HG03469 (cell line): Measurements from ENCODE around the gene PI4K2B.
A peak's percentile ranks its signal among the peaks of the same experiment; 100 is the strongest.
"Not testable (repeated sequence)": the region's sequence is repeated elsewhere in the genome, so short reads cannot be mapped to it uniquely, and the experiment has no call there.

Experiments
- ATAC-seq: cut with Tn5 transposase; IDR thresholded peaks from one replicate; pipeline ENCODE4 v1.9.1; 2021; ENCODE audit warnings: mild to moderate bottlenecking, moderate library complexity, moderate number of reproducible peaks; ENCODE audit not compliant: unreplicated experiment

The PI4K2B gene

GRCh38 chr4:25240754-25241210 lies 6.9 kb downstream of the PI4K2B start:
- ATAC-seq: peak; percentile 56

- ATAC-seq: not testable (repeated sequence)
Measured at GRCh38 chr4:25242195-25242594, 8.4 kb downstream of the PI4K2B start.

- ATAC-seq: no peak
Measured at GRCh38 chr4:25245181-25245580, 11.3 kb downstream of the PI4K2B start.

DNA sequence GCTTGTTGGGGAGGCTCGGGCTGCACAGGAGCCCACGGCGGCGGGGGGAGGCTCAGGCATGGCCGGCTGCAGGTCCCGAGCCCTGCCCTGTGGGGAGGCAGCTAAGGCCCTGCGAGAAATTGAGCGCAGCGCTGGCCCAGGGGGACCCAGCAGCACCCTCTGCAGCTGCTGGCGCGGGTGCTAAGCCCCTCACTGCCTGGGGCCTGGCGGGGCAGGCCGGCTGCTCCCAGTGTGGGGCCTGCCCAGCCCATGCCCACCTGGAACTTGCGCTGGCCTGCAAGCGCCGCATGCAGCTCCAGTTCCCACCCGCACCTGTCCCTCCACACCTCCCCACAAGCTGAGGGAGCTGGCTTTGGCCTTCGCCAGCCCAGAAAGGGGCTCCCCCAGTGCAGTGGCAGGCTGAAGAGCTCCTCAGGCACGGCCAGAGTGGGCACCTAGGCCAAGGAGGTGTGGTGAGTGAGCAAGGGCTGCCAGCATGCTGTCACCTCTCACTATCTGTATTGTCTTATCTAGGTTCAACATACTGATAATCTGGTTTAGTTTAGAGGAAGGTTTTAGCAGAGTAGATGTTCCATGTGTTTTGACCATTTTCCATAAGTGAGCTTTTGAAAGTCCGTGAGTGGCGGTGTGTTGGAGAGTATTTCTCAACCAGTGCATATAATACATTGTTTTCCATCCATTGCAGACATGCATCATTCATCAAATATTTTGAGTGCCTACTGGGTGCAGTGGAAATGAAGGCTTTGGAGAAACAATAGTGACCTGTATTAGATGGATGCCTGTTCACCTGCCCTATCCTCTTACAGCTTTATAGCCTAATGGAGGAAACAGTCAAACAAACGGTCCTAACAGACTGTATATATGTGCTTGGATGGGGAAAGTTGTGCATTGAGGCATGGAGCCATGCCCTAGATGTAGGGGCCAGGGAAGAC lies 13.1 kb downstream of the PI4K2B start:
- ATAC-seq: no peak

GRCh38 chr4:25248875-25249274 lies 15.0 kb downstream of the PI4K2B start:
- not testable (repeated sequence) for ATAC-seq

GRCh38 chr4:25249494-25249893 lies 15.7 kb downstream of the PI4K2B start:
- ATAC-seq: not testable (repeated sequence)

GRCh38 chr4:25252230-25253070 lies 18.6 kb downstream of the PI4K2B start:
- no peak for ATAC-seq

DNA sequence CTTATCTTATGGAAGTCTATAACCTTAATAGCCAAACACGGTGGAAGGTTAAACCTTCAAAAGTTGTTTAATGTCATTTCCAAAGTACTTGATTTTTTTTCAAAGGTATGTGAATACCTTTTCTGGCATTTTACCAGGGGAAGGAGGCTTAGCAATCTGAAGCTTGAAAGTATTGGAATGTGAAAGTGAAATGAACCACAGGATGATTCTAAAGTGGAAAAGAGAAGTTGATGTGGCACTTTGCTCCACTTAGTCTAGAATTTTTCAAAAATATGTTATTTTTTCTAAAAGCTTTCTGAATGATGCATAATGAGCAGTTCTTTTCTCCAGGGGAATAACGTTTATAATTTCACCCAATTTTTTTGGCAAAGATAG lies 19.2 kb downstream of the PI4K2B start:
- ATAC-seq: no peak

GRCh38 chr4:25253786-25254185 lies 20.0 kb downstream of the PI4K2B start:
- ATAC-seq: not testable (repeated sequence)

DNA sequence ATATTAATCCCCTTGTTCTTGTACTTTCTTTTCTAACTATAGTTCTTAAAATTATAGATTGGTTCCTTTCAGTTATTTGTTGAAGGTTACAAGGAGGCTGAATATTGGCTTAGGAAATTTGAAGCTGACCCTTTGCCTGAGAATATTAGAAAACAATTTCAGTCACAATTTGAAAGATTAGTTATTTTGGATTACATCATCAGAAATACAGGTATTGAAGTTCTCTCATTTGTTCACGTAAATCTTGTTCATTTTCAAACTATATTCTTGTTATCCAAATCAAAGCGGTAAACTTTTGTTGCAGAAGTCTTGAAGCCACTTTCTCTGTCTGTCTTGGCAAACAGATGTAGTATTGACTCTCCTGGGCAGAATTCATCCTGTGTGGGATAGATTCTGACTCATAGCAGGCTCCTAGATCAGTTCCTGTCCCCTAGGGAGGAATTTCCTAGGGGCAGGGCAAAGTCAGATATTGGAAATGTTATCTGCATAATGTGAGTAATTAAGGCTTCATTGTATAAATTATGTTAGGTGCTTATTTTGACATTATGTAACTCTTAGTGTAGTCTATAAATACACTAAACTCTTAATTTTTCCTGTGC lies 25.2 kb downstream of the PI4K2B start:
- no peak for ATAC-seq

DNA sequence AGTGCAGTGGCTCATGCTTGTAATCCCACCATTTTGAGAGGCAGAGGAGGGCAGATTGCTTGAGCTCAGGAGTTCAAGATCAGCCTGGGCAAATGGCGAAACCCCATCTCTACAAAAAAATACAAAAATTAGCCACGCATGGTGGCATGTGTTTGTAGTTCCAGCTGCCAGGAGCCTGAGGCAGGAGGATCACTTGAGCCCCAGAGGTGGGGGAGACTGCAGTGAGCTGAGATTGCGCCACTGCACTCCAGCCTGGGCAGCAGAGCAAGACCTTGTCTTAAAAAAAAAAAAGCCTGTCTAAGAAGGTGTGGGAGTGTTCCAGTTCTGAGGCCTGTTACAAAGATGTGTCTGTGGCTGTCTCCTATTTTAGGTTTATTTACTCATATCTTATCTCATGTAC lies 38.0 kb downstream of the PI4K2B start:
- no peak for ATAC-seq

- no peak for ATAC-seq
Measured at GRCh38 chr4:25280210-25280609, 46.4 kb downstream of the PI4K2B start.

DNA sequence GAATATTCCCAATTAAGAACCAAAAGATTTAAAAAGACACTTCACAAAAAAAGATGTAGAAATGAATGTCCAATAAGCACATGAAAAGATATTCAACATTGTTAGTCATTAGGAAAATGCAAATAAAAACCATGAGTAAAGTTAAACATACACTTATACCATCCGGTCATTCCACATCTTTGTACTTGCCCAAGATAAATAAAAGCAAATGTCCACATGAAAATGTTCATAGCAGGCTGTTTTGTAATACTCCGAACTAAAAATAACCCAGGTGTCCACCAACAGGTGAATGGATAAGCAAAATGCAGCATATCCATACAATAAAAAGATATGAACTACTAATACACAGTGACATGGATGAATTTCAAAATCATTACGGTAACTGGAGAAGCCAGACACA lies 50.1 kb downstream of the PI4K2B start:
- no peak for ATAC-seq

GRCh38 chr4:25284466-25284865 lies 50.6 kb downstream of the PI4K2B start:
- ATAC-seq: no peak

- ATAC-seq: no peak
Measured at GRCh38 chr4:25290490-25291067, 56.7 kb downstream of the PI4K2B start.

DNA sequence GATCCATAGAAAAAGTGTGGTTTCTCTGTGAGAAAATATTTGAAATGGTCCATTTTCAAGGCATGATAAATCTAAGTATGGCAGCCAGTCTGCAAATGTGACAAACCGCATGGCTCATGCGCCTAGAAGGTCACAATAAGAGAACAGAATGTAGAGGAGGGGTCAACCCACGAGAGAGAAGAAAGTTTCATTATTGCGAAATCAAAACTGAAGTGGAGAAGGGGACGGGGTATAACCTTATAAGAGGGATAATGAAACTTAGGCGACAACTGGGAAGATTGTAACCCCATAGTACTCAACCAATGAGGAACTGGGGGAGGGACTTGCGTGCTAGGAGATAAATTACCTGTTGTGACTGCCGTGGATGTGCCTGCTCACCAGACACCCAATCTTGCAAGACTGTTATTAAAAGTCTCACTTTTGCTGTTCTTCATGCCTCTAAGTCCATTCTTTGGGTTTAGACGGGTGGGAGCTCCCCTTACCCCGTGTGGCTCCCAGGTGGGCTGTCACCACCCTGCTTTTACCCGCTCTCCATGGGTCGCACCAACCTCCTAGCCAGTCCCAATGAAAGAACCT lies 57.4 kb downstream of the PI4K2B start:
- no peak for ATAC-seq

GRCh38 chr4:25297528-25298242 lies 63.9 kb downstream of the PI4K2B start:
- ATAC-seq: no peak

- ATAC-seq: no peak
Measured at GRCh38 chr4:25299476-25300203, 65.8 kb downstream of the PI4K2B start.

GRCh38 chr4:25301471-25301870 lies 67.6 kb downstream of the PI4K2B start:
- ATAC-seq: no peak
